MM.1S (cell line): ENCODE results near the gene PCDHGA3.

Source experiments
- EZH2 ChIP-seq: fragments of 300-600 bp; sonication (generic); optimal IDR thresholded peaks from 2 replicates; pipeline ENCODE3; 2017; ENCODE audit warnings: low read depth, mild to moderate bottlenecking, antibody characterized with exemption, low read length, mixed read lengths
- TF ChIP-seq, protein P1 (sequence below): fragments of 300-600 bp; sonication (generic); IDR thresholded peaks from 2 replicates; pipeline ENCODE4 v1.5.1; 2016; ENCODE audit warnings: antibody characterized with exemption, low read length, mixed read lengths

GRCh38 chr5:141356133-141356532 lies 12.5 kb downstream of the PCDHGA3 start:
- TF ChIP-seq, protein P1, sequence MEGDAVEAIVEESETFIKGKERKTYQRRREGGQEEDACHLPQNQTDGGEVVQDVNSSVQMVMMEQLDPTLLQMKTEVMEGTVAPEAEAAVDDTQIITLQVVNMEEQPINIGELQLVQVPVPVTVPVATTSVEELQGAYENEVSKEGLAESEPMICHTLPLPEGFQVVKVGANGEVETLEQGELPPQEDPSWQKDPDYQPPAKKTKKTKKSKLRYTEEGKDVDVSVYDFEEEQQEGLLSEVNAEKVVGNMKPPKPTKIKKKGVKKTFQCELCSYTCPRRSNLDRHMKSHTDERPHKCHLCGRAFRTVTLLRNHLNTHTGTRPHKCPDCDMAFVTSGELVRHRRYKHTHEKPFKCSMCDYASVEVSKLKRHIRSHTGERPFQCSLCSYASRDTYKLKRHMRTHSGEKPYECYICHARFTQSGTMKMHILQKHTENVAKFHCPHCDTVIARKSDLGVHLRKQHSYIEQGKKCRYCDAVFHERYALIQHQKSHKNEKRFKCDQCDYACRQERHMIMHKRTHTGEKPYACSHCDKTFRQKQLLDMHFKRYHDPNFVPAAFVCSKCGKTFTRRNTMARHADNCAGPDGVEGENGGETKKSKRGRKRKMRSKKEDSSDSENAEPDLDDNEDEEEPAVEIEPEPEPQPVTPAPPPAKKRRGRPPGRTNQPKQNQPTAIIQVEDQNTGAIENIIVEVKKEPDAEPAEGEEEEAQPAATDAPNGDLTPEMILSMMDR, result no peak
- no peak for TF ChIP-seq EZH2
